Measurements from ENCODE around the gene MORN1. TPM values are rescaled to one million over a fixed set of nuclear protein-coding genes. Genes with fewer than 3 reads are reported as not detected.

MORN1 gene
- polyA plus RNA-seq, 1 donor (not counting 4 experiments of a cell fraction or from before 2014, with no cell fraction given) = 2.1 TPM

GRCh38 chr1:2422523-2422922 is 31.2 kb upstream of the MORN1 start:
- Histone ChIP-seq H3K4me3 (ENCODE audit: control insufficient read depth in 2 of 3, extremely low read depth in 1 of 3, insufficient read depth in 2 of 3, low read depth in 1 of 3, low read length in 3 of 3) (no peak overlapping the region), H3K9ac (ENCODE audit: control insufficient read depth, extremely low read depth, insufficient read depth, low read length) (no peak overlapping the region), H3K79me2 (ENCODE audit: control insufficient read depth, insufficient read depth, low read length) (no peaks in the 10 kb centered on the region), H3K36me3 (ENCODE audit: control insufficient read depth in 2 of 2, extremely low read depth in 1 of 2, insufficient read depth in 2 of 2, low read length in 2 of 2) (no peaks in the 10 kb centered on the region), H3K4me2 (ENCODE audit: control insufficient read depth, extremely low read depth, insufficient read depth, low read depth, low read length) (no peak overlapping the region), H4K20me1 (ENCODE audit: control insufficient read depth, extremely low read depth, insufficient read depth, low read length) (no peaks in the 10 kb centered on the region), H3K4me1 (ENCODE audit: control insufficient read depth, extremely low read depth, insufficient read depth, low read length) (peaks cover 7% of the 10 kb centered on the region), H2AFZ (ENCODE audit: control insufficient read depth, low read length) (no peak overlapping the region), H3K9me3 (ENCODE audit: control insufficient read depth, low read depth, low read length) (peaks cover 5% of the 10 kb centered on the region), H3K27me3 (ENCODE audit: control insufficient read depth, extremely low read depth, insufficient read depth, low read length) (no peaks in the 10 kb centered on the region), H3K9me1 (ENCODE audit: control insufficient read depth, extremely low read depth, insufficient read depth, low read length) (no peaks in the 10 kb centered on the region), H3K27ac (ENCODE audit: control insufficient read depth, insufficient read depth, low read length) (no peak overlapping the region)
- dilution Hi-C loops (cut with MboI; ENCODE audit: extremely low pct_ligation_motif_present, low sequenced_read_pairs) = loop anchor here (25.0 kb wide), 1 partner anchor 990 kb away; no protein-coding TSS in a partner anchor
- no peak for DNase-seq (ENCODE audit: low read depth, low spot score)
- FAIRE-seq = no peak
- TF ChIP-seq CTCF (optimal IDR thresholded peaks at IDR 0.05 in 1 of 3, IDR thresholded peaks at IDR 0.05 in 1 of 3, conservative IDR thresholded peaks at IDR 0.05 in 1 of 3; ENCODE audit: extremely low read depth in 1 of 3, insufficient read depth in 2 of 3, low read length in 3 of 3) (no peak), EZH2 (IDR thresholded peaks at IDR 0.05; ENCODE audit: low read length) (no peak)

GRCh38 chr1:2419416-2419815 is 28.1 kb upstream of the MORN1 start:
- Histone ChIP-seq H3K4me3 (ENCODE audit: control insufficient read depth in 2 of 3, extremely low read depth in 1 of 3, insufficient read depth in 2 of 3, low read depth in 1 of 3, low read length in 3 of 3) (no peak overlapping the region), H3K9ac (ENCODE audit: control insufficient read depth, extremely low read depth, insufficient read depth, low read length) (no peak overlapping the region), H3K4me2 (ENCODE audit: control insufficient read depth, extremely low read depth, insufficient read depth, low read depth, low read length) (no peak overlapping the region), H4K20me1 (ENCODE audit: control insufficient read depth, extremely low read depth, insufficient read depth, low read length) (no peaks in the 10 kb centered on the region), H3K79me2 (ENCODE audit: control insufficient read depth, insufficient read depth, low read length) (no peaks in the 10 kb centered on the region), H3K27ac (ENCODE audit: control insufficient read depth, insufficient read depth, low read length) (no peak overlapping the region), H3K9me1 (ENCODE audit: control insufficient read depth, extremely low read depth, insufficient read depth, low read length) (no peaks in the 10 kb centered on the region), H3K9me3 (ENCODE audit: control insufficient read depth, low read depth, low read length) (peaks cover 5% of the 10 kb centered on the region), H3K36me3 (ENCODE audit: control insufficient read depth in 2 of 2, extremely low read depth in 1 of 2, insufficient read depth in 2 of 2, low read length in 2 of 2) (no peaks in the 10 kb centered on the region), H3K4me1 (ENCODE audit: control insufficient read depth, extremely low read depth, insufficient read depth, low read length) (peaks cover 16% of the 10 kb centered on the region), H2AFZ (ENCODE audit: control insufficient read depth, low read length) (no peak overlapping the region), H3K27me3 (ENCODE audit: control insufficient read depth, extremely low read depth, insufficient read depth, low read length) (no peaks in the 10 kb centered on the region)
- DNase-seq (ENCODE audit: low read depth, low spot score) (no peak), FAIRE-seq (no peak)
- dilution Hi-C loops (cut with MboI; ENCODE audit: extremely low pct_ligation_motif_present, low sequenced_read_pairs) = loop anchor here (25.0 kb wide), 1 partner anchor 993 kb away; no protein-coding TSS in a partner anchor
- TF ChIP-seq CTCF (optimal IDR thresholded peaks at IDR 0.05 in 1 of 3, IDR thresholded peaks at IDR 0.05 in 1 of 3, conservative IDR thresholded peaks at IDR 0.05 in 1 of 3; ENCODE audit: extremely low read depth in 1 of 3, insufficient read depth in 2 of 3, low read length in 3 of 3) (no peak), EZH2 (IDR thresholded peaks at IDR 0.05; ENCODE audit: low read length) (no peak)
